Activated CD8-positive, alpha-beta T cell treated with anti-CD3 and anti-CD28 coated beads for 36 hours (primary cell): ENCODE data around the gene TUBA3D. TPM values are rescaled to one million over a fixed set of nuclear protein-coding genes. Genes with fewer than 3 reads are reported as not detected.
"Not testable (repeated sequence)": the region's sequence is repeated elsewhere in the genome, so short reads cannot be mapped to it uniquely, and the experiment has no call there.

ENCODE experiments used
- ATAC-seq: fragments of 200-7000 bp; cut with Tn5 transposase; one replicate; pipeline ENCODE4 v1.10.0; 2021; ENCODE audit warnings: mild to moderate bottlenecking, moderate library complexity
- CTCF ChIA-PET: fragments of 350-600 bp; sonication (Branson Sonifier 250); formaldehyde crosslinking; loops from one replicate; lab custom pipeline; 2021; ENCODE audit warnings: antibody characterized with exemption; lab: Charles Lee
- POLR2A ChIA-PET: fragments of 350-600 bp; sonication (Branson Sonifier 250); formaldehyde crosslinking; loops from one replicate; lab custom pipeline; 2021; ENCODE audit warnings: antibody characterized with exemption; lab: Charles Lee
- DNase-seq: peaks from one replicate; pipeline ENCODE4 v3.0.0-alpha.2; 2020
- H3K27ac Mint-ChIP-seq: one replicate; pipeline ENCODE4 v1.8.0; 2021; ENCODE audit warnings: mild to moderate bottlenecking, mixed read lengths
- H3K27me3 Mint-ChIP-seq: one replicate; pipeline ENCODE4 v1.8.0; 2021; ENCODE audit warnings: mixed read lengths
- H3K36me3 Mint-ChIP-seq: one replicate; pipeline ENCODE4 v1.8.0; 2021; ENCODE audit warnings: low read depth, mixed read lengths
- H3K4me1 Mint-ChIP-seq: one replicate; pipeline ENCODE4 v1.8.0; 2021; ENCODE audit warnings: low read depth, mixed read lengths
- H3K4me3 Mint-ChIP-seq: one replicate; pipeline ENCODE4 v1.8.0; 2021; ENCODE audit warnings: mild to moderate bottlenecking, moderate library complexity, mixed read lengths
- H3K9me3 Mint-ChIP-seq: one replicate; pipeline ENCODE4 v1.8.0; 2021; ENCODE audit warnings: mixed read lengths
- CTCF ChIP-seq: fragments of 200-600 bp; IDR thresholded peaks from one replicate; pipeline ENCODE4 v1.8.0; 2022; ENCODE audit warnings: antibody characterized with exemption, mild to moderate bottlenecking
- intact Hi-C: fragments of 100-400 bp; cut with micrococcal nuclease; formaldehyde crosslinking; loops from one replicate; pipeline ENCODE4 v1.10.0; 2022
- total RNA-seq, 2 experiments: library from RNA; stranded (reverse); gene quantifications; one replicate each; pipeline ENCODE4 v1.2.3, GENCODE V29; 2021

TUBA3D gene
- not detected for total RNA-seq

- H3K9me3 Mint-ChIP-seq = no peaks in the 10 kb centered on the region
- no peak for TF ChIP-seq CTCF
- ChIA-PET POLR2A (no interaction called here), CTCF (no interaction called here)
- peaks cover 4% of the 10 kb centered on the region for H3K36me3 Mint-ChIP-seq
- H3K4me1 Mint-ChIP-seq = peaks cover 3% of the 10 kb centered on the region
- no peak within 1 kb of the TSS for H3K27ac Mint-ChIP-seq
- DNase-seq (no peak), ATAC-seq (no peak)
- intact Hi-C loops = no loop called here
- no peaks in the 10 kb centered on the region for H3K27me3 Mint-ChIP-seq
- H3K4me3 Mint-ChIP-seq = no peak within 1 kb of the TSS
These were observed at the start of gene TUBA3D for GRCh38 chr2:131475831-131476230. TSS of gene TUBA3D (plus strand) at chr2:131476119. CDS start at chr2:131476200, 81 bp downstream.

GRCh38 chr2:131426727-131427126, 49.2 kb upstream of the TUBA3D start:
- ChIA-PET CTCF (interaction anchor here (1.5 to 2.9 kb wide), 2 partner anchors 14 to 246 kb away, joined by 4 to 8 read pairs; no protein-coding TSS in a partner anchor), POLR2A (no interaction called here)
- H3K4me1 Mint-ChIP-seq = peaks cover 10% of the 10 kb centered on the region
- H3K27me3 Mint-ChIP-seq = peaks cover 65% of the 10 kb centered on the region
- peak; percentile 27 for ATAC-seq
- TF ChIP-seq CTCF = no peak
- H3K27ac Mint-ChIP-seq = no peak overlapping the region
- no peaks in the 10 kb centered on the region for H3K36me3 Mint-ChIP-seq
- no peak for DNase-seq
- intact Hi-C loops = no loop called here
- no peaks in the 10 kb centered on the region for H3K9me3 Mint-ChIP-seq
- no peak overlapping the region for H3K4me3 Mint-ChIP-seq

- Mint-ChIP-seq H3K27ac (no peak overlapping the region), H3K9me3 (no peaks in the 10 kb centered on the region), H3K36me3 (no peaks in the 10 kb centered on the region), H3K27me3 (peaks cover 40% of the 10 kb centered on the region), H3K4me3 (no peak overlapping the region), H3K4me1 (peaks cover 2% of the 10 kb centered on the region)
- no peak for TF ChIP-seq CTCF
- intact Hi-C loops = no loop called here
- ChIA-PET CTCF (no interaction called here), POLR2A (no interaction called here)
- no peak for ATAC-seq
- DNase-seq = no peak
These were observed 44.6 kb upstream of the TUBA3D start for GRCh38 chr2:131431336-131431735.

DNA sequence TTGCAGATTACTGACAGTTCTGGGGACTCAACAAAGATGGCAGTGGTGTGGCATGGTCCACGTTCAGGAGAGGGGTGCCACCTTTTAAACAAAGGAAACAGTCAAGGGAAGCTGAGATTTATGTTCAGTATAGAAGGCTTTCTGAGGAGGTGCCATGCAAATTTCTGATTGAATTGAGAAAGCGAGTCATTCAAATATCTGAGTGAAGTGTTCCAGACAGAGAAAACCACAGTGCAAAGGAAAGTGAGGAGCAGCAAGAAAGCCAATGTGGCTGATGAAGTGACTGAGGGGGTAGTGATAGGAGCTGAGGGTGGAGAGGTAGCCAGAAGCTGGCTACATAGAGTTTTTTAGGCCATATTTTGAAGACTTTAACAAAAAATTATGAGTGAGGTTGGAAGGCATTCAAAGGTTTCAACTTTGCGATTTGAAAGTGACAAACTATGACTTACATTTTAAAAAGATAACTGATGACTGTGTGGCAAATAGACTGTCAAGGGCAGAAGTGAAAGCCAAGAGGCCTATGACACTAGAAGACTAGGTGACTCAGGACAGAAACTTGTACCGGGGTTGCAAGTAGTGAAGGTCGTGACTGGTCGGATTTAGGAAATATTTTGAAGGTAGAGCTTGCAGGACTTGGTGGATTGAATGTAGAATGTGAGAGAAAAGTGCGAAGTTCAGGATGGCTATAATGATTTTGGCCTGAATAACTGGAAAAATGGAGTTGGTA, 35.0 kb upstream of the TUBA3D start:
- H3K27me3 Mint-ChIP-seq, H3K36me3 Mint-ChIP-seq, H3K4me3 Mint-ChIP-seq, CTCF ChIA-PET, intact Hi-C loops, H3K9me3 Mint-ChIP-seq, POLR2A ChIA-PET: not testable (repeated sequence)
- DNase-seq (peak; percentile 20), ATAC-seq (peak; percentile 89)
- Mint-ChIP-seq H3K27ac (peak overlapping the region; percentile 17), H3K4me1 (peaks cover 12% of the 10 kb centered on the region)

- H3K4me3 Mint-ChIP-seq, H3K9me3 Mint-ChIP-seq, DNase-seq, H3K27me3 Mint-ChIP-seq, intact Hi-C loops, H3K27ac Mint-ChIP-seq, CTCF ChIA-PET, ATAC-seq, POLR2A ChIA-PET, H3K36me3 Mint-ChIP-seq: not testable (repeated sequence)
- H3K4me1 Mint-ChIP-seq = peaks cover 12% of the 10 kb centered on the region
These were observed 31.0 kb upstream of the TUBA3D start for GRCh38 chr2:131444736-131445514.

GRCh38 chr2:131445515-131445797, 30.5 kb upstream of the TUBA3D start:
- DNase-seq, ATAC-seq, H3K27ac Mint-ChIP-seq, POLR2A ChIA-PET, CTCF ChIA-PET, intact Hi-C loops, H3K36me3 Mint-ChIP-seq, H3K4me3 Mint-ChIP-seq, H3K27me3 Mint-ChIP-seq, H3K9me3 Mint-ChIP-seq: not testable (repeated sequence)
- H3K4me1 Mint-ChIP-seq = peaks cover 12% of the 10 kb centered on the region
